Mesodermal cell (in vitro differentiated cells): ENCODE results near the gene NEK6.

Experiments used
- H3K27ac ChIP-seq: 2 replicates; pipeline ENCODE4 v1.7.0; 2013; ENCODE audit warnings: mild to moderate bottlenecking, low read depth, low read length, moderate library complexity; ENCODE audit not compliant: severe bottlenecking
- H3K36me3 ChIP-seq: 2 replicates; pipeline ENCODE4 v1.7.1; 2013; ENCODE audit warnings: mild to moderate bottlenecking, low read length, moderate library complexity; ENCODE audit not compliant: control insufficient read depth, insufficient read depth
- H3K4me1 ChIP-seq: one replicate; pipeline ENCODE4 v1.7.1; 2013; ENCODE audit warnings: mild to moderate bottlenecking, low read length; ENCODE audit not compliant: insufficient read depth, control insufficient read depth, poor library complexity, severe bottlenecking
- H3K4me3 ChIP-seq: 2 replicates; pipeline ENCODE4 v1.7.0; 2013; ENCODE audit warnings: low read length, control low read depth, mild to moderate bottlenecking; ENCODE audit not compliant: insufficient read depth, poor library complexity, severe bottlenecking; ENCODE audit errors: extremely low read depth
- H3K9me3 ChIP-seq: 2 replicates; pipeline ENCODE4 v1.7.1; 2013; ENCODE audit warnings: mild to moderate bottlenecking, low read length, moderate library complexity; ENCODE audit not compliant: control insufficient read depth
- WGBS, 2 experiments: methylation state at CpG; one replicate each; pipeline ENCODE4 v1.1.5; 2013; ENCODE audit warnings: missing lambda C conversion rate in 2 of 2; ENCODE audit not compliant: insufficient coverage in 2 of 2; 5-methylcytosine and 5-hydroxymethylcytosine counted together

The NEK6 gene

GRCh38 chr9:124368692-124369091 is 110.9 kb downstream of the NEK6 start:
- Histone ChIP-seq H3K4me1 (peaks cover 6% of the 10 kb centered on the region), H3K9me3 (peaks cover 3% of the 10 kb centered on the region), H3K36me3 (peaks cover 9% of the 10 kb centered on the region), H3K4me3 (no peak overlapping the region), H3K27ac (no peak overlapping the region)
- 94% methylated on average over 2 of the region's 3 CpGs; no CpG with 5 or more reads in 1 of the 2 experiments for WGBS, 2 experiments

DNA sequence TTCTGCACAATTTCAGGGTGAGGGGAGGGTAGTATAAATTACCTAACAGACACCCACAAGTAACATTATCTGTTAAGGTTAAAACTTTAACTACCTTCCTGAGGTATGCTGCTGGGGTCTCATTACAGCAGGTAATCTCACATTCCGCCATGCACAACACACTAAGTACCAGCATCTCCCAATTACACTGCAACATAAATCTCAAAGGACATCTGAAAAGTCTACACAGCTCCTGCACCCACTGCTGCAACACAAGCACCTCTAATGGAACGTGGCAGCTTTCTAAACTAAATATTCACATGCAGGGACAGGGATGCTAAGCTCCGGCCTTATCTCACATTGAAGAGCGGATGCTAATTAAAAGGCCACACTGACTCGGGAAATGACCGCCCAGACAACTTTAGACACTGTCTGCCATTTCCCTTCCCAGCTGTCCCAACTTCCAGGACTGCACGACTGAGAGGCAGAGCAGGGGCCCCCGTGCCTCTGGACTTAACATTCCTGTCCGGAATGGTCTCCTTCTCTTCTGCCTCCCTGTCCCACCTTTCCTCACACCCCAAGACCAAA is 111.6 kb downstream of the NEK6 start:
- H3K36me3 ChIP-seq = peaks cover 14% of the 10 kb centered on the region
- no peak overlapping the region for H3K27ac ChIP-seq
- no peak overlapping the region for H3K4me3 ChIP-seq
- peaks cover 6% of the 10 kb centered on the region for H3K4me1 ChIP-seq
- 93 to 97% methylated on average over 6 to 8 of the region's 9 CpGs for WGBS, 2 experiments
- peaks cover 8% of the 10 kb centered on the region for H3K9me3 ChIP-seq

DNA sequence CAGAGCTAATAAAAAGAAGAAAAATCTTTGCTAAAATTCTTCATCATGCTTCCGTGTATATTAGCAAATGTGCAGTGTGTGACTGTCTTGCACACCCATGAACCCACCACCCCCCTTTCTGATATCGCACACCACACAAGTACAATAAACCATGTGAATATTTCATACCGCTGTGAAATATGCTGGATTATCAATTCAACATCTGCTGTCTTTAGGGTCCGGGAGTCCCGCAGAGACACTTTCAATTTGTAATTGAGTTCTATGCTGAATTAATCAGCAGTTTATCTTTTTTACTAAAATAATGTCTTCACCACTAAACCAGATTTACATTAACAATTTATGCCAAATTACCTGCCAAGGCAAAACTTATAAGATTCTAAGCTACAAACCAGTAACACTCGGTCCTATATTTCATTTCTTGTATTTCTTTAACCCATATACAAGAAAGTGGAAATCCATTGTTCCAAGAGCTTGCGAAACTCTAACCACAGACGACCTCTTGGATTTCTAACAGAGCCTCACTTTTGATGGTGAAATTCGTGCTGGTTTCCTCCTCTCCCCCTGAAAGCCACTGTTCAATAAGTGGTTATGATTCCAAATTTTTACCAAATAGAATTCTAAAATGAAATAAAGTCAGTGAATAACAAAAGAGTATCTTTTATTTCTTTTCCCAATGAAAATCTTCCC is 113.3 kb downstream of the NEK6 start:
- whole genome bisulfite sequencing, 2 experiments = 85 to 90% methylated on average over 3 to 4 of the region's 9 CpGs
- Histone ChIP-seq H3K4me3 (no peak overlapping the region), H3K4me1 (peaks cover 6% of the 10 kb centered on the region), H3K36me3 (peaks cover 31% of the 10 kb centered on the region), H3K27ac (no peak overlapping the region), H3K9me3 (peaks cover 8% of the 10 kb centered on the region)

DNA sequence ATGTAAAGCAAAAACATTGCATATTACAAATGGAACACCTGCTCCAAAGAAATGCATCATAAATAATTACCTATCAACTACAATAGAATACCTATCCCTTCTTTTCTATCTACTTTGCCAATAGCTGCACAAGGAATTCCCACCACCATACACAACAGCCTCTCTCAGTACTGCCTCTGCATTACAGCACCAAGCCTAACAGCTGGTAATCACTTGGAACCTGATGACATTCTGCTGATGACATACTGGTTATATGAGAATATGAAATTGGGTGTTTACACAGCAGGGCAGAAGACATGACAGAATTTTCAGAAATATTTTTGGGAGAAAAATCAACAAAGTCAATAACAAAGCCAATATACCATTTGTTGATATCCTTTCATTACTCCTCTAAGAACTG is 114.3 kb downstream of the NEK6 start:
- H3K4me3 ChIP-seq = no peak overlapping the region
- H3K9me3 ChIP-seq = peaks cover 8% of the 10 kb centered on the region
- peaks cover 6% of the 10 kb centered on the region for H3K4me1 ChIP-seq
- H3K36me3 ChIP-seq = peaks cover 32% of the 10 kb centered on the region
- H3K27ac ChIP-seq = no peak overlapping the region

DNA sequence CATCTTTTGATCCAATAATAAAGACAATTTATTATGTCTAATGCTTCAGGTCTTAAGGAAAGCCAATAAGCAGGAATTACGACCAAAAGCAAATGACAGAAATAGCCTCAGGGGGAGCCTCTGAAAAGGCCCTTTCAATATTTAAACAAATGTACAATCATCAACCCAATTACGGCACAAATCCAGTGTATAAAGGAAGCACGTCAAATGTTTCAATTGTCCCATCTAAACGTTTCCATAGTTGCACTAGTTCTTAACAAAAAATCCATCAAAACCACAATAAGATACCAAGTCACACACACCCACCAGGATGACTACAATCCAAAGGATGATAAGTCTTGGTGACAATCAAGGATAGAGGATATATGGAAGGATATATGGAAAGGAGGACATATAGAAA is 115.6 kb downstream of the NEK6 start:
- 91 to 100% methylated on average over 2 to 3 of the region's 4 CpGs for WGBS, 2 experiments
- peaks cover 38% of the 10 kb centered on the region for H3K36me3 ChIP-seq
- H3K4me1 ChIP-seq = no peaks in the 10 kb centered on the region
- H3K9me3 ChIP-seq = peaks cover 8% of the 10 kb centered on the region
- no peak overlapping the region for H3K4me3 ChIP-seq
- H3K27ac ChIP-seq = no peak overlapping the region

GRCh38 chr9:124373851-124374250 is 116.1 kb downstream of the NEK6 start:
- no CpG with 5 or more reads among the region's 1 CpG for WGBS, 2 experiments
- no peak overlapping the region for H3K27ac ChIP-seq
- H3K4me1 ChIP-seq = no peaks in the 10 kb centered on the region
- peaks cover 8% of the 10 kb centered on the region for H3K9me3 ChIP-seq
- peaks cover 38% of the 10 kb centered on the region for H3K36me3 ChIP-seq
- no peak overlapping the region for H3K4me3 ChIP-seq

- Histone ChIP-seq H3K36me3 (peaks cover 51% of the 10 kb centered on the region), H3K4me3 (no peak overlapping the region), H3K9me3 (peaks cover 8% of the 10 kb centered on the region), H3K4me1 (no peaks in the 10 kb centered on the region), H3K27ac (no peak overlapping the region)
- WGBS, 2 experiments = 94 to 97% methylated on average over 9 of the region's 9 CpGs
Measured at GRCh38 chr9:124375726-124376125, 118.0 kb downstream of the NEK6 start.

GRCh38 chr9:124376329-124376728 is 118.6 kb downstream of the NEK6 start:
- Histone ChIP-seq H3K9me3 (peaks cover 8% of the 10 kb centered on the region), H3K36me3 (peaks cover 51% of the 10 kb centered on the region), H3K4me3 (no peak overlapping the region), H3K4me1 (no peaks in the 10 kb centered on the region), H3K27ac (no peak overlapping the region)
- 100% methylated on average over 1 of the region's 1 CpG; no CpG with 5 or more reads in 1 of the 2 experiments for WGBS, 2 experiments

- H3K9me3 ChIP-seq = peaks cover 8% of the 10 kb centered on the region
- peaks cover 4% of the 10 kb centered on the region for H3K4me1 ChIP-seq
- H3K4me3 ChIP-seq = no peak overlapping the region
- no peak overlapping the region for H3K27ac ChIP-seq
- peaks cover 51% of the 10 kb centered on the region for H3K36me3 ChIP-seq
- 99 to 100% methylated on average over 4 to 7 of the region's 10 CpGs for WGBS, 2 experiments
Measured at GRCh38 chr9:124377551-124378406, 120.0 kb downstream of the NEK6 start.

GRCh38 chr9:124381170-124381945 is 123.6 kb downstream of the NEK6 start:
- peaks cover 7% of the 10 kb centered on the region for H3K4me1 ChIP-seq
- no peak overlapping the region for H3K27ac ChIP-seq
- WGBS, 2 experiments = 93 to 100% methylated on average over 2 to 4 of the region's 4 CpGs
- peaks cover 55% of the 10 kb centered on the region for H3K36me3 ChIP-seq
- no peak overlapping the region for H3K4me3 ChIP-seq
- no peaks in the 10 kb centered on the region for H3K9me3 ChIP-seq
